ENCODE measurements around the gene PWWP2B. TPM values are rescaled to one million over a fixed set of nuclear protein-coding genes. Genes with fewer than 3 reads are reported as not detected.

Gene PWWP2B
- total and polyA plus RNA-seq, 9 of the 15 experiments (the other 6 are each of a cell fraction or from before 2014, with no cell fraction given) = 0.07 to 9.2 (median 1.6) TPM; not detected in 1

GRCh38 chr10:132420981-132421846 is 24.2 kb downstream of the PWWP2B start:
- no peaks in the 10 kb centered on the region for H3K9me1 ChIP-seq (ENCODE audit: control insufficient read depth, insufficient read depth, low read length)
- H3K27me3 ChIP-seq (ENCODE audit: control insufficient read depth in 2 of 2, insufficient read depth in 2 of 2, low read length in 2 of 2) = no peaks in the 10 kb centered on the region
- no peaks in the 10 kb centered on the region; the same call in 2 of the 3 replicates for H3K79me2 ChIP-seq (ENCODE audit: control insufficient read depth, insufficient read depth, low read length)
- DNase-seq (ENCODE audit: extremely low read depth in 1 of 4, low spot score in 3 of 4) = peak; percentile 67 to 78 (median 74)
- WGBS (ENCODE audit: insufficient coverage, low coverage, missing lambda C conversion rate) = 9% methylated on average over 12 of the region's 33 CpGs
- ChIA-PET CTCF (ENCODE audit: low intra/inter-chr PET ratio) (no interaction called here), POLR2A (interaction anchor here (0.6 to 1.6 kb wide), 5 partner anchors 9 to 26 kb away, joined by 3 read pairs; no protein-coding TSS in a partner anchor)
- BruUV-seq (replicated peaks) = no TSS peak
- peak overlapping the region; percentile 82 for H3K27ac ChIP-seq (ENCODE audit: extremely low read depth, low read depth, low read length)
- H4K20me1 ChIP-seq (replicated peaks; ENCODE audit: control insufficient read depth, insufficient read depth, low read length) = no peaks in the 10 kb centered on the region
- FAIRE-seq = peak; percentile 71
- H3K36me3 ChIP-seq (ENCODE audit: control insufficient read depth, insufficient read depth, low read length) = no peaks in the 10 kb centered on the region
- H3K9ac ChIP-seq (ENCODE audit: insufficient read depth in 1 of 2, low read depth in 2 of 2, low read length in 2 of 2) = peak overlapping the region; percentile 70 to 88; a peak in 3 of 4 replicates
- intact Hi-C loops (cut with micrococcal nuclease) (no loop called here), in situ Hi-C loops (cut with MboI) (no loop called here)
- H3K9me3 ChIP-seq (replicated peaks; ENCODE audit: control insufficient read depth, insufficient read depth, low read depth, low read length) = no peaks in the 10 kb centered on the region
- peak overlapping the region; percentile 43 for H3K4me2 ChIP-seq (ENCODE audit: insufficient read depth, low read length)
- peak overlapping the region; percentile 81 for H2AFZ ChIP-seq (ENCODE audit: low read depth, low read length)
- H3K4me3 ChIP-seq = no peak overlapping the region
- H3K4me1 ChIP-seq (replicated peaks in 1 of 2; ENCODE audit: control insufficient read depth in 2 of 2, insufficient read depth in 2 of 2, low read length in 2 of 2) = peaks cover 18 to 69% of the 10 kb centered on the region in 2 experiments
- peak; percentile 89 for ATAC-seq
- TF ChIP-seq ZNF41 (CRISPR knock-in tag; conservative IDR thresholded peaks at IDR 0.05) = no peak
- no peak for TF ChIP-seq PBX2 (CRISPR knock-in tag; IDR thresholded peaks at IDR 0.05; ENCODE audit: low read depth)
- no peak for TF ChIP-seq PBX2 (tag; conservative IDR thresholded peaks at IDR 0.05; ENCODE audit: low read depth)
- TF ChIP-seq ZNF766 (CRISPR knock-in tag; conservative IDR thresholded peaks at IDR 0.05) = peak; percentile 36; the same call in 1 of the 2 replicates
- peak; percentile 47; the same call in 1 of the 2 replicates for TF ChIP-seq PHF8 (IDR thresholded peaks at IDR 0.05; ENCODE audit: borderline replicate concordance, low read length)
- no peak for TF ChIP-seq PTBP1 (IDR thresholded peaks at IDR 0.05; ENCODE audit: low read depth, low read length)
- TF ChIP-seq ZNF347 (CRISPR knock-in tag; IDR thresholded peaks at IDR 0.05; ENCODE audit: low read depth) = no peak
- TF ChIP-seq PRDM10 (IDR thresholded peaks at IDR 0.05; ENCODE audit: partially characterized antibody) = no peak
- TF ChIP-seq KLF6 (CRISPR knock-in tag; IDR thresholded peaks at IDR 0.05; ENCODE audit: borderline replicate concordance) = no peak
- TF ChIP-seq NONO (IDR thresholded peaks at IDR 0.05; ENCODE audit: low read depth in 2 of 2, low read length in 1 of 2) = no peak
- no peak for TF ChIP-seq NFYB (IDR thresholded peaks at IDR 0.05; ENCODE audit: extremely low read depth, insufficient read length)
- TF ChIP-seq HIVEP1 (CRISPR knock-in tag; IDR thresholded peaks at IDR 0.05) = no peak
- TF ChIP-seq CCAR2 (IDR thresholded peaks at IDR 0.05; ENCODE audit: low read depth, low read length) = no peak
- TF ChIP-seq CBFB (CRISPR knock-in tag; IDR thresholded peaks at IDR 0.05) = no peak
- no peak for TF ChIP-seq ZNF133 (CRISPR knock-in tag; IDR thresholded peaks at IDR 0.05)

All from K562 (cell line).